A673 (cell line): ENCODE data around the gene CIT.

ENCODE experiments used
- CTCF ChIP-seq: fragments of 300-800, 200-600 bp; sonication (generic); conservative IDR thresholded peaks from 2 replicates; pipeline ENCODE4 v1.5.1; 2017; ENCODE audit warnings: low read depth, mild to moderate bottlenecking, antibody characterized with exemption, low read length, moderate library complexity, mixed read lengths
- EZH2 ChIP-seq: fragments of 200-600 bp; sonication (generic); IDR thresholded peaks from 2 replicates; pipeline ENCODE4 v1.6.1; 2017; ENCODE audit warnings: borderline replicate concordance, low read depth, mild to moderate bottlenecking, mixed read lengths, antibody characterized with exemption, low read length; ENCODE audit not compliant: poor library complexity, severe bottlenecking

GRCh38 chr12:119817546-119818343 lies 59.4 kb downstream of the CIT start:
- TF ChIP-seq CTCF, result no peak
- TF ChIP-seq EZH2, result no peak
